Measurements from ENCODE around the gene GSG1. TPM values are rescaled to one million over a fixed set of nuclear protein-coding genes. Genes with fewer than 3 reads are reported as not detected.

Gene GSG1
- total RNA-seq, 1 donor from 2014 or later, result not detected

DNA sequence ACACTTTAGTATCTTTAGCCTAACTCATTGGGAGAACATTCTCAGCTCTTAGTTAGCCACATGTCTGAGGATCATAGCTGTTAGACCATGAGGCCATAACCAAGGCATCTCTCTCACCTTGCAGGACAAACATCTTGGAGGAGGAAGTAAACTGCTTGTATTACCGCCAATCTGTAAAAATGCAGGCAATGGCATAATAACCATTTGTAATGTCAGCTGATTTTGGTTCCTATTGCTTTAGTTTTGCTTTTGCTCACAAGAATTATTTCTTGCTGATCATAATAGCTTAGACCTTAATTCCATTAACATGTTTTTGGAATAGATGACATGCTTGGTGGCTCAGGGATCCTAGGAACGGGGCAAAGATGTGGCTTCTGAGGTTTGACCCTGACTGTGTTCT, 16.4 kb upstream of the GSG1 start:
- no peak for DNase-seq

- no peak for DNase-seq
Measured at GRCh38 chr12:13117029-13117428, 13.6 kb upstream of the GSG1 start.

DNA sequence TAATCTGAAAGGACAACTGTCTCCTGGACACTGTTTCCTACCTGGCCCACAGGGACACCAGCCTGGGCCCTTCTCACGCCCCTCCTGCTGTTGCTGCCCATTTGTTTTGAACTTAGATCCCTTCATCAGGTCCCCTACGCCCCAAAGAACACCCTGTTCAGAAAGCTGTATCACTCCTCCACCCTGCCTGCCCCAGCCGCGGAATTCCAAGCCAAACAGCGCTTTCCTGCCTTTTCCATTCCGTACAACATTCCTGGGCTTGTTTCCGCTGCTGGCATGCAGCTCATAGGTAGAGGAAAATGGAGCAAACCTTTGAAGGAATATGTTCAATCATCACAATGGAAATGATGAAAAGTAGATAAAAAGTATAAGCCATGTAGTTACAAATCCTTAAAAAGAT, 12.8 kb upstream of the GSG1 start:
- DNase-seq, result no peak

DNA sequence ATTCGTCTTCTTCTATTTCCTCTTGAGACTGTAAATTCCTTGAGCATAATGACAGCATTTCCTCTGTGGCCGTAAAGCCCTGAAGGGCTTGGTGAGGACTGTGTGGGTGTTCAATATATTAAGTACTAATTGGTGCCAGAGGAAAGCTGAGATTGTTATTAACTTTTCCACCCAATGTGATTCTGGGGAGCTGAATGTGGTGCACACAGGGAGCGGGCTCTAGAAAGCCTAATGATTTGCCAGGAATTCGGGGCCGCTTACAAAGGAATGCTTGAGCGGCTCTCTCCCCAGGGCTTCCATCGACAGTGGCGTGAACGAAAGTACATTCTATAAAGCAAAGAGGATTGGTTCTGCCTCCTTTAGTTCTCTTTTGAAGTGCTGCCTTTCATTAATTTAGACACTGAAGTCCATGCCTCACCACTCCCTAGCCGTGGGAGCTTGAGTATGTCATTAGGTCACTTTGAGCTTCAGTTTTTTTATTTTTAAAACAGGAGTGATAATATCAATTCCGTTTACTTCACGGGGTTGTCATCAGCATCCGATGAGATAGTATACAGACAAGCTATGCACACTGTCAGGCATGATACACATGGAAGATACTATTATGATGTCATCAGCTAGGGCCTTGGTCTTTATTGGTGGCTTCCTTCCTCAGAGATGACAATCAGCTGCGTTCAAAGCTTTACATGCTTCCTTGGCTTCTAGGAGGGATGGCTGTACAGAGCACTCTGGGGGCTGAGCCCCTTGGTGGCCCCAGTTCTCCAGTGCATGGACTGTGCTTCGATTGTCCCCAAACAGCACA, 11.0 kb upstream of the GSG1 start:
- DNase-seq, result no peak

GRCh38 chr12:13112968-13113367, 9.5 kb upstream of the GSG1 start:
- DNase-seq, result no peak

DNA sequence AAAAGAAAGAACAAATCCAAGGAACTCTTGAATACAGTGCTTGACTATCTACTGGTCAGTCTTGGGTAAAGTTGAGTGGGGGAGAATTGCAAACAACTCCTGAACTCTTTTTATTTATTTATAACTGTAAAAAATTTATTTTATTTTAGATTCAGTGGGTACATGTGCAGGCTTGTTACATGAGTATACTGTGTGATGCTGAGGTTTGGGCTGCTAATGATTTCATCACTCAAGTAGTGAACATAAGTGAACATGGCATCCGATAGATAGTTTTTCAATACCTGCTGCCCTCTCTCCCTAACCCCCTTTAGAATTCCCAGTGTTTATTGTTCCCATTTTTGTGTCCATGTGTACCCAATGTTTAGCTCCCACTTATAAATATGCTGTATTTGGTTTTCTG, 3.2 kb upstream of the GSG1 start:
- DNase-seq, result no peak

GRCh38 chr12:13105781-13106180, 2.3 kb upstream of the GSG1 start:
- DNase-seq, result no peak

GRCh38 chr12:13104409-13104808, 942 bp upstream of the GSG1 start:
- DNase-seq, result no peak

DNA sequence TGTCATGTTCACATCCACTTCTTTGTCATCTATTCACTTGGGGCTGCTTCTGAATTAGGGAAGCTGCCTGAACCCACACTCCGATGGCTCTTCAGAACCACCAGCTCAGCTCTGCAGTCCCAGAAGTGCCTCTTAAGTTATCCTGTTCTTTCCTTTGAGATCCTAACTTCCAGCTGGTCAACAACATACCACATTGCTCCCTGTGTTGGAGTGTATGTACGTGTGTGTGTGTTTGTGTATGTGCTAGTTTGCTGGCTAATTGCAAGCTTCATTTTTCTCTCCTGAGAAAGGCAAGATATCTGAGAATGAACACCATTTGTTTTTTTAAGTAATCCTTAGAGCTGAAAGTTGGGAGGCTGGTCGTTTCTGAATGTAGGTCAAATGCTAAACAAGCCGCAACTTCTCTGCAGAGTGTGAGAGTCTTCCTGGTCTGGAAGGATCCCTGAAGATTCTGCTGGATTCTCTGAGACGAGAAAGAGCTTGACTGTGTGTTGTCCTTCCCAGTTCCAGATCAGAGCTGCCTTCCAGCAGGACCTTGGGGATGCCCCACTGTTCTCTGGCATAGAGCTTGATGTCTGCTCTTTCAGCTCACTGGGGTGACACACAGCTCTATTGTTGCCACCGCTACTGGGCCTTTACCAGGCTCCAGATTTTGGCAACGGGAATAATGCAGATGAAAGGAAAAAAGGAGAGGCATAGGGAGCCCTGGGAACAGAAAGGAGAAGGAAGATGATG, 839 bp downstream of the GSG1 start:
- peak; percentile 74 for DNase-seq

DNA sequence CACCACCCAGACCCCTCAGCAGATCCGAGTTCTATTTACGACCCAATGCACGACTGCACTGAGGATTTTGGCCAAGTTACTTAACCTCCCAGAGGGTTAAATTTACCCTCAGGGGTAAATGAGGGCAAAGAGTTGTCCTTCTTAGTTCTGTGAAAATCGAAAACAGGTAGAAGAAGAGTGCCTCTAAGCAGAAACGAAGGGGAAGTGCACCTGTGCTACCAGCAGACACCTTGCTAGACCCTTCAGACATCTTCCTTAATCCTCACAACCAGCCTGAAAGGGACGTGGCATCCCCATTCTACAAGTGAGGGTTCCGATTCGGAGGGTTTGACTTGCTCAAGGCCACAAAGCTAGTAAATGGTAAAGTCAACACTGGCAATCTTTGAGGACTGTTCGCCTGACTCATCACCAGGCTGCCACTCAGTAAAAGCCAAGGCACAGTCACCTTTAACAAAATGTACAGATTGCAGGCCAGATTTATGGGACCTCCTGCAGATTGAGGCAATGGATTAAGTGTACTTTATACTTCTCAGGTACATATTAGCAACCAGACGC, 1.6 kb downstream of the GSG1 start:
- DNase-seq, result no peak

GRCh38 chr12:13100882-13101769, 2.3 kb downstream of the GSG1 start:
- DNase-seq, result peak; percentile 77

DNA sequence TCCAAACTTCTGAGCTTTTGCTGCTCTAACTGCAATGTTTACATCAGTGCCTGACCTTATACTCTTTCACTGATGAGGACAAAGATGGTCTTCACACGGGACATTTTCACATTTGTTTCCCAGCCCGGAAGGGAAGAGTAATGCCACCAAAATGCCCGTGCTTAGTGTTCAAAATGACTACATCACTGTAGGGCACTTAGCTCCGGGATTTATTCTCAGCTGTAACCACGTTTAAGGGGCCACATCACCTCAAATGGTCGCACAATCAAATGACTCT, 2.9 kb downstream of the GSG1 start:
- no peak for DNase-seq

DNA sequence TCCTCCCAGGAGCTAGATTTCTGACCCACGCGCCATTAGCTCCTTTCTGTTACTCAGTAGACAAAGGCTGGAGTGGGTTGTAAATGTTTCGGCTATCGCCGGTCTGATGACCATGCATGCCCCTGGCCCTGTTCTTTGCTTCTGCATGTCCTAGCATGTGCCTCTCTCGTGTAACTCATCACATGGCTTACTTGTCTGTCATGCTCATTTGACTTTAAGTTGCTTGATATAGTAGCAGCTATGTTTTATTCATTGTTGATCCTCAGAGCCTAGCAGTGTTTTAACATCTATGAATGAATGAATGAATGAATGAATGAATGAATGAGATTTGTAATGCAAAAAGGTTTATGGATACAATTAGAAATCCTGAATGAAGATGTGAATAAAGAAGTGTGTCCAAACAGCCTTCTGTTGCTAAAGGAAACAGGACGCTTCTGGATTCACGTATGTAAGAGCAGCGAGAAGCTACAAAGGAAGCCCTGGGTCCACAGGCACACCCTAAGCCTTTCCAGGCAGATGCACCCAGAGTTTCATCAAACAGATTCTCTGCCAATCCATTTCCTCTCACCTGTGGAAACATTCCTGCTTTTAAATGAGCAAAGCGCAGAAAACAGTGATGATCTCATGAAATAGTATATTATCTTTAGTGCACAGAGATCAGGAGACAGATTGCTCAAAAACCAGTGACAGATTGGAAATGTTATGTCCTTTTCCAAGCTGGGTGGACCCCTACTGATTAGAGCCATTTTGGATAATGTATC, 3.4 kb downstream of the GSG1 start:
- DNase-seq, result no peak

GRCh38 chr12:13099066-13099843, 4.2 kb downstream of the GSG1 start:
- no peak for DNase-seq

GRCh38 chr12:13097491-13098011, 5.9 kb downstream of the GSG1 start:
- DNase-seq, result no peak

GRCh38 chr12:13095266-13095995, 8.0 kb downstream of the GSG1 start:
- no peak for DNase-seq

GRCh38 chr12:13094367-13094766, 9.1 kb downstream of the GSG1 start:
- DNase-seq, result no peak

DNA sequence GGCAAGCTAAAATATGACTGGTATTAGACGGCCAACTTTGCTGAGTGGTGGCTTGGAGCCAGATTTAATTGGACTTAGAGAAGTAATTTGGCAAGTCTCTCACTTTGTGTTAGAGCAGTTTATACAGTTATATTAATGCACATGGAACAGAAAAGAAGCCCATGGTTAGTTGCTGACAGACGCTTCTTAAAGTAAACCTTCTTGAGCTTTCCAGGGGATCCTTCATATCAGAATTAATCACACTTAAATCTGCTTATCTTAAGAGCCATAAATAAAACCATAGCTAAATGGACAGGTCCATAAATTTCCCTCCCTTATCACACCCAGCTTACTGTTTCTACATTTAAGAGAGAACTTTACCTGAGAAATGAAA, 9.6 kb downstream of the GSG1 start:
- no peak for DNase-seq

DNA sequence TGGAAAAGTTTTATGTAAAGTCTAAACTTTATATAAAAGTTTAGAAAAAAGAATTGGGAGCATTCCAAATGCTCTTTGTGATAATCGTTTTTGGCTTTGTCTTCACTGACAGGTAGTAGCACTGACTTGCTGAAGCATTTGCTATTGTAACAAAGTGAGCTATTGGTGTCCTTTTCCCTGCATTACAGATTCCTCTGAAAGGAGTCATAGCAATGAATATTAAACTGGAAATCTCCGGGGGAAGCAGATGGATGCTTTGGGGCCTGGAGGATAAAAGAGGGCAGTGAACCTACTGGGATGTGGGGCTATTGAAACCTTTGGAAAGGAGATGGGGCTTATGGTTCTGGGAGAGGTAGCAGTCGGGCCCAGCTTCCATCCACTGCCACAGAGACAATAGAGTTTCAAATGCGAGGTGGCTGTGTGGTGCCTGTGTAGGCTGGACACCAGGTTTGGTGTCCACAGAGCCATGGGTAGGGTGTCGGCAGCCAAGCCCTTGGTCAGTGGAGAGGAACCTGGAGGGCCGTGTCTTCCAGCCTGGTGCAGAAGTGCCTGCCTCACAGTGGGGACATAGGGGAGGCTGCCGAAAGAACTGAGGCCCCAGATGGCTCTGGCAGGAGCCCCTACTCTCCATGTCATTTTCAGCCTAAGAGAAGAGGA, 10.1 kb downstream of the GSG1 start:
- DNase-seq, result no peak

GRCh38 chr12:13091832-13092231, 11.6 kb downstream of the GSG1 start:
- DNase-seq, result no peak

Measured in occipital lobe (tissue), 2 donors.